Erythroblast (primary cell): Measurements from ENCODE around the gene ARID4A.
"Not testable (repeated sequence)": the region's sequence is repeated elsewhere in the genome, so short reads cannot be mapped to it uniquely, and the experiment has no call there.

ENCODE experiments used
- DNase-seq, 2 experiments: peaks; one replicate each; lab custom pipeline; 2025; lab: John Stamatoyannopoulos, UW
- GATA1 ChIP-seq: IDR thresholded peaks from 2 replicates; pipeline ENCODE4 v1.6.1; 2011; ENCODE audit warnings: low read depth, mild to moderate bottlenecking, control low read depth, low read length, moderate library complexity
- POLR2A ChIP-seq: IDR thresholded peaks from 2 replicates; pipeline ENCODE4 v1.6.1; 2011; ENCODE audit warnings: mild to moderate bottlenecking, low read length

The ARID4A gene

DNA sequence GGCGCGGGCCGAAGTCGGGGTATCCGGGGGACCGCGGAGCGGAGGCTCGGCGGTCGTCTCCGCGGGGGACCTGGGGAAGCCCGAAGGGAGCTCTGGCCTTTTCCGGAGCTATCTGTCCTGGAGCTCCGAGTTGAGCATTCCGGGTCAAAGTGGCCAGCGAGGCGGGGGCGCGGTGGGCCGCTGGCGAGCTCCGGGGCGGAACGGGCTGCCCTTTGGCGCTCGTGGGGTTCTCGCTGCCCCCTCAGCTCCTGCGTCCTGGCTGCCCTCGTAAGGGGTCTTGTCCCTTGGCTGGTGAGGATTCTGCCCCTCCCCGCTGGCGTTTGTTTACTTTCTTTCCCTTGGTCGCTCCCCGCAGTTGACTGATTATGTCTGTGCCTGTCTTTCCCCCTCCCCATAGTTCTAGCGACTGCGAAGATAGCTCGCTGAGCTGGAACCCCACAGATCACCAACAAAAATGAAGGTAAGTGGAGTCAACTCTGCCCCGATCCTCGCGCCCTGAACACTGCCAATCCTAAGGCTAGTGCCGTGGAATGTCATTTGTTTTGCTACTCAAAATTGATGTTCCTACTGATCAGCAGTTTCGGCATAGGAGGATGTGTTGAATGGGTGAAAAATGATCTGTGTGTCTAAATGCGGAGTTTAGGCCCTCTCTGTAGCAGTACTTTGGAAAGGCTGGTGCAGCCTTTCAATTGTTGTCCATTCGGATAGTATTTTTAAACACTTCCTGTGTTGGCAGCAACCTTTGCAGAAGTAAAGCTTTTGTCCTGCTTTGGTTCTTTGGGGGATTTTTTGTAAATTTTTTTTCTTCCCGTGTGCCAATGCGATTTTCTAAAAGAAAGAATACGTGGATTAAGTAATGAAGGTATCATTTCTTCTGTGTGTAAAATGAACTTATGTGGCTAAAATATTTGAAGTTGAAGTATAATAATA, 1.3 kb downstream of the ARID4A start:
- TF ChIP-seq POLR2A (peak; percentile 29), GATA1 (no peak)
- peak; percentile 55 to 72 for DNase-seq

DNA sequence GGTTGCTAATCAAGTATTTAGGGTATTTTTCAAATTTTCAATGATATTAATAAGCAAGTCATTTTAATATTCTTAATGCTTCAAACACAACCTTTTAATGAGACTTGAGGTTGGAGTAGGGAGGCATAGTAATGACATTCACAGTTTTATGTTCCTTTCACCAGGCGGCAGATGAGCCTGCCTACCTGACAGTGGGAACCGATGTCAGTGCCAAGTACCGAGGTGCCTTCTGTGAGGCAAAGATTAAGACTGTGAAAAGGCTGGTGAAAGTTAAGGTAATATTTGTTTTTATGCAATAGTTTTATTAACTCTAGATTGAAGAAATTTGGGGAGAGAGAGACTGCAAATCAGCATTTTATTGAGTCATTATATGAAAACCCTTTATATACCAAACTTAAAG, 3.1 kb downstream of the ARID4A start:
- TF ChIP-seq GATA1 = no peak
- TF ChIP-seq POLR2A = no peak
- DNase-seq = peak in 1 of 2 experiments; percentile 4

DNA sequence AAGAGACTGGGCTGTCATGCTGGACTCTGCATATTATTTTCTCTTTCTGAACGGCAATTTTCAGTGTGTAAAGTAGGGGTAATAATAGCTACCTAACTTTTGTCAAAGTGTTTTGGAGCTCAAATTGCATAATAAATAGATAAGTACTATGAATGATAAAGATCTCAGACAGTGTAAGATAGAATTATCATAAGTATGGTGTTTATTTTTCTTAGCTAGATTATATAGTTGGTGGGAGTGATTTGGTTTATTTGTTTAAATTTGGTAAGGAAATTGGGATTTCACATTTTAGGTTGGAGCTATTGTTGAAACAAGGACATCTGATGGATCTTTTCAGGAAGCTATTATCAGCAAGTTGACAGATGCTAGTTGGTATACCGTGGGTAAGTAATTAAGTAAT, 7.4 kb downstream of the ARID4A start:
- DNase-seq = no peak
- TF ChIP-seq POLR2A (no peak), GATA1 (no peak)

DNA sequence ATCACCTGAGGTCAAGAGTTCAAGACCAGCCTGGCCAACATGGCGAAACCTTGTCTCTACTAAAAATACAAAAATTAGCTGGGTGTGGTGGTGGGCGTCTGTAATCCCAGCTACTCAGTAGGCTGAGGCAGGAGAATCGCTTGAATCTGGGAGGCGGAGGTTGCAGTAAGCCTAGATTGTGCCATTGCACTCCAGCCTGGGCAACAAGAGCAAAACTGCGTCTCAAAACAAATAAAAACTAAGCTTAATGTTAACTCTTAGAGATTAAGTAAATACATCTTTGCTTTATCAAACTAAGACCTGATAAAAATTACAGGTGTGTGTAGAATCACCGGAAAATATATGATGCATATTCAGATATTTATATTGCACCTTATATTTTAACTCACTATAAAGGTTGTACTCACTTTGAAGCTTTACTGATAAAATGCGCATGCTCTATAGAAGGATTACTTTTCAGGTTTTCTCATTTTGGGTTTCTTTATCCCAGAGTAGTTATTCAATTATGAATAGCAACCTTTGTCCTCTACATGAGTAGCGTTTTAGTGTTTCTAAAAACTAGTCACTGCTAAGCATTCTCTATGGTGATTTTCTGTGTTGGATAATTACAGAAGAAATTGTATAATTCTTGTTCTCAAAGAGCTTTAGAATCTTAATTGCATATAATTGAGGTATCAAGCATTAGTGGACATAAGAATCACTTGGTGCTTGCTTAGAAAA, 9.4 kb downstream of the ARID4A start:
- TF ChIP-seq GATA1 (no peak), POLR2A (no peak)
- no peak for DNase-seq

DNA sequence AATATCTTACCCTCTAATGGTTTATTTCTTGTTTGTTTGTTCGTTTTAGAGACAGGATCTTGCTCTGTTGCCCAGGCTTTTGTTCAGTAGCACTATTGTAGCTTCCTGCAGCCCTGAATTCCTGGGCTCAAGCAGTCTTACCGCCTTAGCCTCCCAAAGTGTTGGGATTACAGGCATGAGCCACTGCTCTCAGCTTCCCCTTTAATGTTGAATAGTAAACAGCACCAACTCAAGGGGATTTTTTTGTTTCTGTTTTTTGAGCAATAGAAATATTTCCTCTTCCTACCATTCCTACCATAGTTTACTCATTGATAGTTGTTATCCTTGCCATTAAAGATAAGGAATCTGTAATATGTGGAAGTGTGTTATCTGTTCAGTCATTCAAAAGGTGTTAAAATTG, 10.7 kb downstream of the ARID4A start:
- no peak for DNase-seq
- no peak for TF ChIP-seq POLR2A
- TF ChIP-seq GATA1 = no peak

DNA sequence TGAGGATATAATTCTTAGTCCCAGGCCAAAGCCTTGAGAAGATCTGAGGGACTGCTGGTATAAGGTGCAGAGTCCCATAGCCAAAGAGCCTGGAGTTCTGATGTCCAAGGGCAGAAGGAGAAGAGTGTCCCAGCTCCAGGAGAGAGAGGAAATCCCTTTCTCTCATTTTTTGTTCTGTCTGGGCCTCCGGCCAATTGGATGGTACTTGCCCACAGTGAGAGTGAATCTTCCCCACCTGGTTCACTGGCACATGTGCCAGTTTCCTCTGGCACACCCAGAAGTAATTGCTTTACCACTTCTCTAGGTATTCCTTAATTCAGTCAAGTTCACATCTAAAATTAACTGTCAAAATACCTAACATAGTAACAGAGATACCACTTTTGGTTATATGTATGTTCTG, 15.3 kb downstream of the ARID4A start:
- DNase-seq = no peak
- no peak for TF ChIP-seq POLR2A
- TF ChIP-seq GATA1 = no peak

DNA sequence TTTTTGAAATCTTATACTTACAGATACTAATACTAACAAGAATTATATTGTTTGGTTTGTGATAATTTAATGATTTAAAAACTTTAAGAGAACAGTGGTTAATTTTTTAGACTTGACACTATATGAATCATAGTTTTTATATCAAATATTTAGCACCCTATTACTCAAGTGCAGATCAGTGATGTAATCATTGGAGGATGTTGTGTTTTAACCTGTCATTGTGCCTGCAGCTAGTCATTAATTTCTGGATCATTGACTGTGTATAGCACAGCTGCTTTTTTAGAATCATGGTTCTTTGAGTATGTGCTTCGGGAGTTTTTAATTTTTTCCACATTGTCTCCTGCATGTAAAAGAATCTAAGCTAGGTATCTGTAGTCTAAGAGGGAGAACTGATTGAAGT, 17.3 kb downstream of the ARID4A start:
- TF ChIP-seq GATA1 = no peak
- no peak for TF ChIP-seq POLR2A
- no peak for DNase-seq

DNA sequence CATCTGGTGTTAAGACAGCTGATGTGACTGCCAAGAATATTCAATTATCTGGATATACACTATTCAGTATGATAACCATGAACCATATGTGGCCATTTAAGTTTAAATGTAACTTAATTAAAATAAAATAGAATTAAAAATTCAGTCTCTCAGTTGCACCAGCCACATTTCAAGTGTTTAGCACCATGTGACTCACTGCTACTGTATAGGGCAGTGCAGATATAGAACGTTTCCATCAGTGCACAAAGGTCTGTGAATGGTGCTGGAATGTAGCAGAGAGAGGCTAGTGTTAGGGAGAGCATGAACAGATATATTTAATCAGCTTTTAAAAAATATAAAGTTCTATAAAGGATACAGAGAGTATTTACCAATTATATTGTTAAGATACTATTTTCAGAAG, 28.7 kb downstream of the ARID4A start:
- TF ChIP-seq POLR2A (no peak), GATA1 (no peak)
- DNase-seq = no peak

DNA sequence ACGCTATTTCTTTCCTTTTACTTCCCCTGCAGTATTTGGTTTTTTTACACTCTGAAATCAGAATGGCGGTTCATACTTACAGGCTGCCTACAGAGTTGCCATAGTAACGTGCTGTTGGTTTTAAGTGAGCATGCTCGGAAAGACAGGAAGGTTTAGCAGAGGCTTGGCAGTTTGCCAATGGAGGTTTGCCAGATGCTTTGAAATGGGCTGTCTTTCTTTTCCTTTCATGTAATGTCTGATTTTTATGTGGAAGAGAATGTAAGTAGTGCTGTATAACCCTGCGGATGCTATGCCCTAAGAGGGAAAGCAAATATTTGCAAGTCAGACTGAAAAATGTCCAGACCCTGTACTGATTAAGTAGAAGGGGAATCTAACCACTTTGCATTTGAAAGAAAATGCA, 32.8 kb downstream of the ARID4A start:
- TF ChIP-seq POLR2A (no peak), GATA1 (no peak)
- DNase-seq = peak; percentile 95 to 96

DNA sequence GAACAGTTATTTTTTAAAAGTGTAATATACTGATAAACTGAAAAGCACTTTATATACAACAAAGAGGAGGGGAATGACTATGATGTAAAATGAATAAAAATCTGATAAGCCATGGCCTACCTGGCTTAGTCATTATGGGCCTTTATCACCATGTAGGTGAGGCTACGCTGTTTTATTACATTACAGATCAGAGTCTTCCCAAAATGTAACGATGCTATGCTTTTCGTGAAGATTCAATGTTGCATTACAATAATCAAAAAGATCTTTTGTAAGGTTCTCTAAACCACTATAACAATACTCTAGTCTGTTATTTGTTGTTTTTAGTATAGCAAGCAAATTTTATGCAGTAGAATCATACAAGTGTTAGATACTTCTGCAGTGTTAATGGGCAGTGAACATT, 34.2 kb downstream of the ARID4A start:
- DNase-seq = no peak
- TF ChIP-seq GATA1 (no peak), POLR2A (no peak)

DNA sequence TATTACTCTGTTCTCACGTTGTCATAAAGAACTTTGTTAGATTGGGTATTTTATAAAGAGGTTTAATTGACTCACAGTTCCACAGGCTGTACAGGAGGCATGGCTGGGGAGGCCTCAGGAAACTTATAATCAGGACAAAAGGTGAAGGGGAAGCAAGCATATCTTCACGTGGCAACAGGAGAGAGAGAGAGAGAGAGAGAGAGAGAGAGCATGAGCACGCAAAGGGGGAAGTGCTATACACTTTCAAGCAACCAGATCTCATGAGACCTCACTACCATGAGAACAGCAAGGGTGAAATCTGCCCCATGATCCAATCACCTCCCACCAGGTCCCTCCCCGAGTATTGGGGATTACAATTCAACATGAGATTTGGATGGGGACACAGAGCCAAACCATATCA, 41.3 kb downstream of the ARID4A start:
- not testable (repeated sequence) for DNase-seq

DNA sequence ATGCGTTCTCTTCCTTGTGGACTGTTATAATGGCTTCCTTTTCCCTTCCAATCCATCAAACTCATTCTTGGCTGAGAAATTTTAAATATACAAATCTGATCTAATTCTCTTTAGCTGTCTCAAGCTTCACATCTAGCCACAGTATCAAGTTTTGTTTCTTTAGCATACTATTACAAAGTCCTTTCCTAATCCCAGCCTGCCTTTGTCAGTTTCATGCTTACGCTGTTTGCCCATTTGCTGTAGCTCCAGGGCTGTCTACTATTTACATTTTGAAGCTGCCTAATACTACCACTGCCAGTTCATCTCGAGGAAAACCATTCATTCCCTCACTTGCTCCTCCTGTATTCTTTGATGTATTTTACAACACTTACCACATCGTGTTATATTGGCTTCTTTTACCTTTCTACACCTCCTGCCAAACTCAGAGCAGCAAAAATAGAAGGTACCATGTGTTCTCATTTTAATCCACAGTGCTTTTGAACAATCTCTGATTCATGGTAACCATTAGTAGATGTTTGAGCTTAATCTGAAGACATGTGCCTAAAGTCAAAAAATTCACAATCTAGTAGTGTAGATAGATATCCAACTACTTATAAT, 42.9 kb downstream of the ARID4A start:
- TF ChIP-seq GATA1 (no peak), POLR2A (no peak)
- no peak for DNase-seq

DNA sequence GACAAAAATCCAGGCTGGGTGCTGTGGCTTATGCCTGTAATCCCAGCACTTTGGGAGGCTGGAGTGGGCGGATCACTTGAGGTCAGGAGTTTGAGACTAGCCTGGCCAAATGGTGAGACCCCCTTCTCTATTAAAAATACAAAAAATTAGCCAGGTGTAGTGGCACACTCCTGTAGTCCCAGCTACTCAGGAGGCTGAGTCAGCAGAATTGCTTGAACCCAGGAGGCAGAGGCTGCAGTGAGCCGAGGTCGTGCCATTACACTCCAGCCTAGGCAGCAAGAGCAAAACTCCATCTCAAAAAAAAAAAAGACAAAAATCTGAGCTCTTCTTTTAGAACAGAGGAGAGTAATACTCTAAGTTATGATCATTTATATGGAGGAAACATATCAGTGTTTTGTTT, 45.2 kb downstream of the ARID4A start:
- not testable (repeated sequence) for DNase-seq

DNA sequence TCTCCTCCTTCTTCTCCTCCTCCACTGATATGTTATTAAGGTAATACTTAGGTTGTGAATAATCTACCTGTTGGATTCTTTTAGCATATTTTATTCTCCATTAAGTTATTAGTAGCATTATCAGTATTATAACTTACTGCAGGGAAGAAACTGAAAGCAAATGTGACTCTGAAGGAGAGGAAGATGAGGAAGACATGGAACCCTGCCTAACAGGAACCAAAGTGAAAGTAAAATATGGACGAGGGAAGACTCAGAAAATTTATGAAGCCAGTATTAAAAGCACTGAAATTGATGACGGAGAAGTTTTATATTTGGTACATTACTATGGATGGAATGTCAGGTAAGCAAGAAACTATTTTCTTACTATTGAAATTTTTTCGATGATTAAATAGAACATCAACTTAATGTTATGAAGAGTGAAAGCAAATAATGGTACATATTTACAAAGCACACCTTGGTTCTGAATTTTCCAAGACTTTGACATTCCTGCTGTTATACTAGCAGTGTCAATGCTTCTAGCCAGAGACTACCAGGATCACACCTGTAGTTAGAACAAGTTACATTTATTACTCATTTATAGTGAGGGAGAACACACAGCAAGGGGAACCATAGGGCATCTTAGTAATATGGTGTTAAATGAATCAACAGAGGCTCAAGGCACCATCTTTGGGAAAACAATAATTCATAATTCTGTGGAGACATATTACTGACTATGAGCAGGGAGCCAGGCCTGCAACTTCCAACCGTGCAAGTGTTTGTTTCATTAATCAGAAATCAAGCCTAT, 55.4 kb downstream of the ARID4A start:
- TF ChIP-seq GATA1 (no peak), POLR2A (no peak)
- DNase-seq = peak; percentile 5 to 46
